ENCODE measurements around the gene ZNF830. TPM values are rescaled to one million over a fixed set of nuclear protein-coding genes. Genes with fewer than 3 reads are reported as not detected.
"Not testable (repeated sequence)": the region's sequence is repeated elsewhere in the genome, so short reads cannot be mapped to it uniquely, and the experiment has no call there.

Gene ZNF830
- total RNA-seq, 2 donors from 2014 or later: 5.9 to 6.5 TPM

- intact Hi-C loops (cut with DNase I): no loop called here
- no peak for TF ChIP-seq POLR2A (IDR thresholded peaks at IDR 0.05)
- no peak for TF ChIP-seq CTCF (IDR thresholded peaks at IDR 0.05)
- no peaks in the 10 kb centered on the region for H3K36me3 ChIP-seq (replicated peaks in 1 of 2; ENCODE audit: insufficient read depth in 1 of 2, low read depth in 2 of 2)
- H3K9me3 ChIP-seq: no peaks in the 10 kb centered on the region
- 72 to 95% methylated on average over 4 of the region's 4 CpGs for WGBS, 2 donors
- ATAC-seq (no peak), DNase-seq (no peak)
- H3K4me1 ChIP-seq: no peaks in the 10 kb centered on the region
- H3K4me3 ChIP-seq: no peak overlapping the region
- H3K27me3 ChIP-seq: no peaks in the 10 kb centered on the region
- no peak overlapping the region for H3K27ac ChIP-seq
These were observed 40.7 kb upstream of the ZNF830 start for GRCh38 chr17:34920676-34921075.

GRCh38 chr17:34926661-34927060 lies 34.7 kb upstream of the ZNF830 start:
- intact Hi-C loops (cut with DNase I): no loop called here
- Histone ChIP-seq H3K27ac (no peak overlapping the region), H3K27me3 (no peaks in the 10 kb centered on the region), H3K36me3 (replicated peaks in 1 of 2; ENCODE audit: insufficient read depth in 1 of 2, low read depth in 2 of 2) (no peaks in the 10 kb centered on the region), H3K4me1 (no peaks in the 10 kb centered on the region), H3K9me3 (no peaks in the 10 kb centered on the region), H3K4me3 (no peak overlapping the region)
- ATAC-seq: no peak
- TF ChIP-seq CTCF (IDR thresholded peaks at IDR 0.05) (no peak), POLR2A (IDR thresholded peaks at IDR 0.05) (no peak)
- no peak for DNase-seq
- WGBS, 2 donors: 88% methylated on average over 3 of the region's 3 CpGs

- H3K4me3 ChIP-seq: no peak overlapping the region
- H3K4me1 ChIP-seq: no peaks in the 10 kb centered on the region
- H3K27me3 ChIP-seq: no peaks in the 10 kb centered on the region
- H3K36me3 ChIP-seq (replicated peaks in 1 of 2; ENCODE audit: insufficient read depth in 1 of 2, low read depth in 2 of 2): no peaks in the 10 kb centered on the region
- DNase-seq: no peak
- no peak overlapping the region for H3K27ac ChIP-seq
- intact Hi-C loops (cut with DNase I): no loop called here
- H3K9me3 ChIP-seq: no peaks in the 10 kb centered on the region
- no peak for ATAC-seq
- TF ChIP-seq CTCF (IDR thresholded peaks at IDR 0.05) (no peak), POLR2A (IDR thresholded peaks at IDR 0.05) (no peak)
These were observed 31.1 kb upstream of the ZNF830 start for GRCh38 chr17:34930283-34930682.

- intact Hi-C loops (cut with DNase I); H3K36me3 ChIP-seq (replicated peaks in 1 of 2; ENCODE audit: insufficient read depth in 1 of 2, low read depth in 2 of 2); ATAC-seq; H3K4me1 ChIP-seq; H3K27me3 ChIP-seq; H3K4me3 ChIP-seq; DNase-seq; H3K27ac ChIP-seq; H3K9me3 ChIP-seq: not testable (repeated sequence)
- WGBS, 2 donors: 90 to 100% methylated on average over 4 of the region's 4 CpGs
These were observed 10.6 kb upstream of the ZNF830 start for GRCh38 chr17:34950780-34951179.

- TF ChIP-seq POLR2A (IDR thresholded peaks at IDR 0.05): no peak
- no peak for TF ChIP-seq CTCF (IDR thresholded peaks at IDR 0.05)
- no peaks in the 10 kb centered on the region for H3K36me3 ChIP-seq (replicated peaks in 1 of 2; ENCODE audit: insufficient read depth in 1 of 2, low read depth in 2 of 2)
- H3K27me3 ChIP-seq: no peaks in the 10 kb centered on the region
- H3K4me1 ChIP-seq: peaks cover 19% of the 10 kb centered on the region
- no peak overlapping the region for H3K4me3 ChIP-seq
- WGBS, 2 donors: 63 to 66% methylated on average over 1 of the region's 1 CpG
- intact Hi-C loops (cut with DNase I): no loop called here
- H3K9me3 ChIP-seq: no peaks in the 10 kb centered on the region
- no peak for DNase-seq
- no peak overlapping the region for H3K27ac ChIP-seq
- no peak for ATAC-seq
These were observed 2.9 kb upstream of the ZNF830 start for GRCh38 chr17:34958438-34958837.

Measured in body of pancreas (tissue), 4 donors.